HG02852 (cell line): ENCODE results near the gene KYNU.
"Not testable (repeated sequence)": the region's sequence is repeated elsewhere in the genome, so short reads cannot be mapped to it uniquely, and the experiment has no call there.

Experiments
- ATAC-seq: cut with Tn5 transposase; IDR thresholded peaks from one replicate; pipeline ENCODE4 v1.9.1; 2021; ENCODE audit warnings: mild to moderate bottlenecking, moderate library complexity; ENCODE audit not compliant: unreplicated experiment

Gene KYNU

GRCh38 chr2:142877216-142877838 is at the start of gene KYNU:
TSS of gene KYNU (plus strand) at chr2:142877664. CDS start at chr2:142885368, 7,704 bp downstream.
- ATAC-seq, result peak; percentile 54

GRCh38 chr2:142834021-142834420 is 43.4 kb upstream of the KYNU start:
- no peak for ATAC-seq

DNA sequence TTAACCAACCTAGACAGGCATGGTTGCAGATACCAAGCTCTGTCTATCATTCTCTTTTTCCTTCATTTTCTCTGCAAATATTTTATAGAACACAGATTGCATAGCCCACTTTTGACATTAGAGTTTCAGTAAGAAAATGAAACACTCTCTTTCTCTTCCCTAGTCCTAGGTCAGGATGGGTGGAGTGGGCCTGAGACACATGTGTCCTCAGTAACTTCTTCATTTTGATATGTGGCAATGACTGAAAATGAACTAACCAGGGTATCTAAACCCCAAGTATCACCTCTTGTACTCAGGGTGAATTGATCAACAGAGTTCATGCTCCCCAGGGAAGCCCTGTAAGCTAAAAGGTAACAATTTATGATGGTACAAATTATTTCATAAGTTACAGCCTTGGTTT is 37.0 kb upstream of the KYNU start:
- no peak for ATAC-seq

DNA sequence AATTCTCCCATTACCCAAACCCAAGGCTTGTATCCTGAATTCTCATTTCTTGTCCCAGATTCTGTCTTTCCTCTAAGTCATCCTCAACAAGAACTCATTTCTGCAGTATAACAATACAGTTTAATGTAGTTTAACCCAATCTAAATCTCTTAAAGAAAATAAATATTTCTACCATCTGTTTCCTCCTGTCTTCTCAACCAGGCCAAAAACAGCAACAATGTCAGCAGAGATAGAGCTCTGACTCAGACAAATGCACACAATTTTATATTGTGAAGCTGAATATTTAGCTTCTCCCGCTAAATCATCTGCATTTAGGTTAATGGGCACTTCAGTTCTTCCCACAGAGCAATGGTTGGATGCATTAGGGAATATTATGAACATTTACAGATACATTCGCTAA is 35.7 kb upstream of the KYNU start:
- ATAC-seq, result no peak

DNA sequence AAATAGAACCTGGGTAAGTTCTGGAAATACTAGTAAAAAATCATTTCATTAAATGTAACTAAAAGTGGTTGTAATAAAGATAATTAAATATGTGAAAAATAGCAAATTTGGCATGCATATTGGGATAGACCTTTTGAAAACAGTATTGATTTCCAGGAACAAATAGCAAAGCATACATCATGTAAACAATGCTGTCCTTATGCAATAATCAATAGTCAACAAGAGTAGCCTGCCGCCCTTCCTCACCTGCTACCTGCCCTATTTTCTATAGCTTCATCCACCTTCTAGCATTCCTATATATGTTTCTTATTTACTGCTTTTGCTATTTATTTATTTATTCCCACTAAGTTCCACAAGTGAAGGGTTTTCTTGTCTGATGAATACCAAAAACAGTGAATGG is 35.1 kb upstream of the KYNU start:
- no peak for ATAC-seq

GRCh38 chr2:142843731-142844130 is 33.7 kb upstream of the KYNU start:
- ATAC-seq, result no peak

- no peak for ATAC-seq
These were observed 29.3 kb upstream of the KYNU start for GRCh38 chr2:142848023-142848606.

GRCh38 chr2:142849820-142850219 is 27.6 kb upstream of the KYNU start:
- no peak for ATAC-seq

GRCh38 chr2:142853912-142854311 is 23.6 kb upstream of the KYNU start:
- ATAC-seq, result no peak

DNA sequence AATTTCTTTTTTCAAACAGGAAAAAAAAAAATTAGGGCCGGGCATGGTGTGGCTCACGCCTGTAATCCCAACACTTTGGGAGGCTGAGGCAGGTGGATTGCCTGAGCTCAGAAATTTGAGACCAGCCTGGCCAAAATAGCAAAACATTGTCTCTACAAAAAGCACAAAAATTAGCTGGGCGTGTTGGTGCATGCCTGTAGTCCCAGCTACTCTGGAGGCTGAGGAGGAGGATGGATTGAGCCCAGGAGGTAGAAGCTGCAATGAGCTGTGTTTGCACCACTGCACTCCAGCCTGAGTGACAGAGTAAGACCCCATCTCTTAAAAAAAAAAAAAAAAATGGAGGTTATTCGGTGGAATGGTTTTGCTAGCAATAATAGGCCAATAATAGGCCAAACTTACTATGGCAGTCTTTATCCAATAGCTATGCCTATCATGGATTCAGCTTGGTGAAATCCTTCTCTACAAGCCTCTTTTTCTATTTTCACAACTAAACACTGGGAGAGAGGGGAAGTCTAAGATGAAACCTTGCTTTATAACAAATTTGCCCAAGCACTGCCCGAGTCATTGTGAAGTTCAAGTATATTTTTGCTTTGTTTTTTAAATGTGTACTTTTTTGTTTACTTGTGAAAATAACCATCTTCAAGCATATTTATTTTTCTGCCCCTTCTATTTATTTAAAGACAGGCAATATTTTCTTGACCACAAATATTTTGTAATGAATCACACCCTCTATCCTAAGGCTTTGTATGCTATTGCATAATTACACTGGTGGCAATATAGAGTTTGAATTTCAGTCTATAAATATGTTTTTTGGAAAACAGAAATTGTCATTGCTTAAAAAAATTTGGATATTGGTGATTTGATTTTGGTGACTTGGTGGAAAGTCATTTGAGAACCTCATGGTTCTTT is 20.0 kb upstream of the KYNU start:
- no peak for ATAC-seq

DNA sequence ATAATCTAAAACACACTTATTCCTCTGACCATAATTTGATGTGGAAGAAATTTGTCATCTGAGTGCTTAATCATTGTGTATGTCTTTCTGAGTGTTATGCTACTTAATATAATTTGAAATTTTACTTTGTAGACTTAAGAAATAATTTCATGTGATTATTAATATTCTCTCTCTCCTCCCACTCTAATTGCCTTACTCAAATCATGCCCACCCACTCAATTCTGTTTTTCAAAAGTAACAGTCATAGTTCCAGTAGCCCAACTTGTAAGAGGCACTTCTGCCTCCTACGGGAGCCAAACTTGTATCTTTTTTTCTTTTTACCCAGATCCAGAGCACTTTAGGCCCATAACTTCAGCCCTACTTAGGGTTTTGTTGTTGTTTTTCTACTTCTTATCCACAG is 18.5 kb upstream of the KYNU start:
- ATAC-seq, result no peak

GRCh38 chr2:142862299-142862698 is 15.2 kb upstream of the KYNU start:
- no peak for ATAC-seq

DNA sequence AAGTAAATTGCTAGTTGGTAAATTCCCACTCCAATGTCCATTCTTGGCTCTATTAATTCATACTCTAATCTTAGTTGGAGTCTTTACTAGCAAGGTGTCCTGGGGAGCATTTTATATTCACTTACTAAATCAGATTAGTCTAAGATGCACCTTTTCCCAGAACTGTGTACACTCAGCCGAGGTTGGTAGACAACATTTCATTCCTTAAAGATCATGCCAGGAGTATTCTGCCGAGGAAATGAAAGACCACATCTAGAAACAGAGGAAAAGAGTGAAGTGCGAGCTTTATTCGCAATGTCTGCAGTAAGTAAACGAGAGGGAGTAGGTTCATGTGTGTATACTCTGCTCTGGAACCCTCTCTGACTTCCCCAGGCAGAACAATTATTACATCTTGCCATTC is 14.6 kb upstream of the KYNU start:
- no peak for ATAC-seq

- ATAC-seq, result no peak
These were observed 13.9 kb upstream of the KYNU start for GRCh38 chr2:142863485-142863961.

DNA sequence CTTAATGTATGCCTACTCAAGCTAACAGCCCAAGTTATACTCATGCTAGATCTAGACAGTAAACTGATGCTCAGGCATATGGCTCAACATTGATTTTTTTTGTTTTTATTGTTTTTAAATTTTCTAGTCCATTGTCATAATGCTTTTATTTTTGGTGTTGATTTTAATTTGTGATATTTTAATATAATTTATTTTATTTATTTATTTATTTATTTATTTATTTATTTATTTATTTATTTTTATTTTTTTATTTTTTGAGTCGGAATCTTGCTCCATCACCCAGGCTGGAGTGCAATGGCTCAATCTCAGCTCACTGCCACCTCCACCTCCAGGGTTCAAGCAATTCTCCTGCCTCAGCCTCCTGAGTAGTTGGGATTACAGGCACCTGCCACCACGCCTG is 12.9 kb upstream of the KYNU start:
- not testable (repeated sequence) for ATAC-seq

- ATAC-seq, result peak; percentile 92
These were observed 11.5 kb upstream of the KYNU start for GRCh38 chr2:142865924-142866323.

DNA sequence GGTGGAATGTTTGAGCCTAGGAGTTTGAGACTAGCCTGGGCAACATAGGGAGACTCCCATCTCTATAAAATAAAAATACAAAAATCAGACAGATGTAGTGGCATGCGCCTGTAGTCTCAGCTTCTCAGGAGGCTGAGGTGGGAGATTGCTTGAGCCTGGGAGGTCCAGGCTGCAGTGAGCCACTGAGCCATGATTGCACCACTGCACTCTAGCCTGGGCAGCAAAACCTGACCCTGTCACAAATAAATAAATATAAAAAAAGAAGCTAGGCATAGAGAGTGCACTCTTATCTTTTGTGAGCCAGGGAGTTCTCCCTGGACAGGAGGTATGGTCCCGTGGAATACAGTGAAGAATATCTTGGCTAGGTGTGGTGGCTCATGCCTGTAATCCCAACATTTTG is 11.0 kb upstream of the KYNU start:
- peak; percentile 25 for ATAC-seq

GRCh38 chr2:142867136-142867535 is 10.3 kb upstream of the KYNU start:
- ATAC-seq, result no peak

DNA sequence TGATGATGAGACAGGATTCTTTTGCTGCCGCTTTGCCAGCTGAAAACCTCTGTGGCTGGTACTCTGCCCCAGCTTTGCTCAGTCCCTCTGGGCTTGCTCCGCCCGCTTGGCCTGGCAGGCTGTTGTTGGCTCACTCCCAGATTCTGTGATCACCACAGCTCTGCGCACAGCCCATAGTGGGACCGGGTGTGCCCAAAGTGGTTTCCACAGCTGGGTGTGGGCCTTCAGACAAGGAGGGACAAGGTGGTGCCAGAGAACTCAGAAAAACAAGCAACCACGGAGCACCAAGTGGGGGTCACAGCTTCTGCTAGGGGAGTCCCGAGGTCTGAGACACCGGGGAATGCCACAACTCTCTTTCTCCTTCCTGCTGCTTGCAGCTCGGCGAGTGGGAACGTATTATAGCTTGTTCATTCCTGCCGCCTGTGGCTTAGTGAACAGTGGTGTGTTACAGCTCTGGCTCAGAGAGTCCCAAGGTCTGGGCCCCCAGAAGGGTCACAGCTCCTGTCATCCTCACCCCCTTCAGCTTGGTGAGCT is 9.2 kb upstream of the KYNU start:
- ATAC-seq, result peak; percentile 32

GRCh38 chr2:142869065-142869460 is 8.4 kb upstream of the KYNU start:
- ATAC-seq, result not testable (repeated sequence)

- no peak for ATAC-seq
These were observed 7.9 kb upstream of the KYNU start for GRCh38 chr2:142869461-142870106.
